Activated T-cell treated with anti-CD3 and anti-CD28 coated beads for 48 hours (primary cell): Measurements from ENCODE around the gene HYAL1.
A peak's percentile ranks its signal among the peaks of the same experiment; 100 is the strongest.

ENCODE experiments used
- DNase-seq: peaks from one replicate; pipeline ENCODE4 v3.0.0-alpha.2; 2020; ENCODE audit warnings: low read depth

The HYAL1 gene

DNA sequence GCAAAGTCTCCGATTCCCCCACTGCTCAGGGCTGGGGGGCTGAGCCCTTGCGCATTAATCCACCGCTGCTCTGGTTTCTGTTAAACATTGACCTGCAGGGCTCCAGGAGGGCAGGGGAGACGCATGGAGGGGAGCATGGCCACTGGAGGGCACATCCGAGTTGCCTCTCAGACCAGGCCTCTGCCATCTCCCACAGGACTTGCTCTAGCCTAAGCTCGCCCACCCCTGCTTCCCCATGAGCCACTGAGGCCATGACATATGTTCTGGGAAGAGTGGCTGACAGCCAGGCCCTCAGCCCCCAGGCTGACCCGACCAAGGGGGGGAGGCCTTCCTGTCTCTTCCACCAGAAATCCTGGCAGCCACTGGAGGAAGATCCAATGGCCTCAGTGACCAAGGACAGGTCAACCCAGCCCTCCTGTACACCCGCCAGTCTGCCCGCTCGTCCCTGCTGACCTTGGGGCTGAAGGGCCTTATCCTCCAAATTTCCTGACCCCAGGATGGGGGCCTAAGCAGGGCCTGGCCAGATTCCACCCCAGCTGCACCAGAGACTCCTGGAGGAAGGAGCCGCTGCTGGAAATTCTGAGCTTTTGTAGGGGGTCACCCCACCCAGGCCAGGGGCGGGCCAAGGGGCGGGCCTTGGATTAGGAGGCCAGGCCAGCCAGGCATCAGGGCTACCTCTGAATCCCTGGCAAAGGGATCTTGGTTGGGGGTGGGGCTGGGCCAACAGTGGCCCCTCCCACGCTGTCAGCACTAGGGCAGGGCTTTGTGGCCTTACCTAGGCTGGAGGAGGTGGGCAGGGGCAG, at the start of gene HYAL1:
Gene HYAL1 (minus strand): TSS at position 562 of the 803 bp plus-strand sequence. CDS start 618 bp downstream, outside the sequence.
- no peak for DNase-seq

DNA sequence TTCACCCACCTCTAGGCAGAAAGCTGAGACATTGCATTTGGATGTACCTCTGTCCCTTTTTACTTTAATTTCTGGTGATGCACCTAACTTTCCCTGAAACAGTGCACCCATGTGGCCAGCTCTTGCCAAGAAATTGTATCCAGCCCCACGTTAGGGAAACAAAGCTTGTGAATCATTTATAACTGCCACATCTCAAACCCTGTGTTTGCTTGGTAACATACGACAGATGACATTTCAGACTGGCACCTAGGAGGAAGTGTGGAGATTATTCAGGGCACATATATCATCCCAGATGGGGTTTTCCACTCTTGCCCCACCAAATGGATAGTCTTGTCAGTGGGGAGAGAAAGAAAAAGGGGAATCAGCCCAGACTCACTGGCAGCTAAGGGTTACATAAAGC, 49.4 kb upstream of the HYAL1 start:
- no peak for DNase-seq

DNA sequence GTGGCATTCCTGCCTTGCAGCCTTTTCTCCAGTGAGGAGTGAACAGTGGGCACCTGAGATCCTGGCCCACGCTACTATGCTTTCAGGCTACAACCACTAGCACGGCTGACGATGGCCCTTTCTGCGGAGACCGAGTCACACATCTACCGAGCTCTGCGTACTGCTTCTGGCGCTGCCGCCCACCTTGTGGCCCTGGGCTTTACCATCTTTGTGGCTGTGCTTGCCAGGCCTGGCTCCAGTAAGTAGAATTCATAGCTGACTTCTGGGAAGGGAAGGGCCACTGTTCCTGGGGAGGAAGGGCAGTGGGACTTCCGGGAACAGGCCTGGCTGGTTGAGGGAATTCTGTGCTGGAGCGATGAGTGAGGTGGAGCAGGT, 47.9 kb upstream of the HYAL1 start:
- DNase-seq, result no peak

- DNase-seq, result peak; percentile 99
Observed at GRCh38 chr3:50350527-50351322, 47.4 kb upstream of the HYAL1 start, which contains the start of the genes CYB561D2 and NPRL2. CYB561D2 (plus strand) TSS chr3:50350862; CDS start chr3:50351434, 572 bp downstream. NPRL2 (minus strand) TSS chr3:50350775; CDS start chr3:50350652, 123 bp downstream.

DNA sequence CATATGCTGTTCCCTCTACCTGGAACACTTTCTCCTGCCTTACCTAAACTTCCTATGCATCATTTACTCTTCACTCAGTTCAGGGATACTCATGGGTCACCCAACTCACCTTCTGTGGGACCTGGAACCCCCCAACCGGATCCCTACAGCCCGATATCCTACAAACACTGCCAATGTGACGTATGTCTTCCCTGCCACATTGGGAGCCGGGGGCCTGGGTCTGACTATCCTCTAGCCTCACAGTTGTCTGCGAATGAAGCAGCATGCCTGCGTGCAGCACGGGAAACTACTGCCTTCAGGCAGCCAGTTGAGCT, 46.8 kb upstream of the HYAL1 start:
- no peak for DNase-seq

DNA sequence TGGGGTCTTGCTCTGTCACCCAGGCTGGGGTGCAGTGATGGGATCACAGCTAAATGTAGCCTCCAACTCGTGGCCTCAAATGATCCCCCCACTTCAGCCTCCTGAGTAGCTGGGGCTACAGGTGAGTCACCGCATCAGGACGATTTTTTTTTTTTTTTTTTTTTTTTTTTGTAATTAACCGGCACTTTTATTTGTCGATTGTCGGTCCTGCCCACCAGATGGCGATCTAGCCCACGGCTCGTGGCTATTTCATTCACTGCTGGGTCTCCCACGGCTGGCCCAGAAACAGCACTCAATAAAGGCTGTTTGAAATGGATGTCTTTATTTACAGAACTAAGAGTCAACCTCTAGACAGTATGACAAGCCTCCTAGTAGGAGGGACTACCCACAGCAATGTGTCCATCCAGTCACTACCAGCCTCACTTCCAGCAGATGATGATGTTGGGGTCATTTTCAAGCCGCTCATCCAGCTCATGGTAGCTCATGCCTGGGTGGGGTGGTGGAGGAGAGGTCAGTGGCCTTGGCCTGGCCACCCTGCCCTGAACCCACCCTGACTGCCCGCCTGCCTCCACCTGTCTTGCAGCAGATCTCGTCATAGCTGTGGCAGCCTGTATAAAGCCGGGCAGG, 43.9 kb upstream of the HYAL1 start:
- DNase-seq, result peak; percentile 68

DNA sequence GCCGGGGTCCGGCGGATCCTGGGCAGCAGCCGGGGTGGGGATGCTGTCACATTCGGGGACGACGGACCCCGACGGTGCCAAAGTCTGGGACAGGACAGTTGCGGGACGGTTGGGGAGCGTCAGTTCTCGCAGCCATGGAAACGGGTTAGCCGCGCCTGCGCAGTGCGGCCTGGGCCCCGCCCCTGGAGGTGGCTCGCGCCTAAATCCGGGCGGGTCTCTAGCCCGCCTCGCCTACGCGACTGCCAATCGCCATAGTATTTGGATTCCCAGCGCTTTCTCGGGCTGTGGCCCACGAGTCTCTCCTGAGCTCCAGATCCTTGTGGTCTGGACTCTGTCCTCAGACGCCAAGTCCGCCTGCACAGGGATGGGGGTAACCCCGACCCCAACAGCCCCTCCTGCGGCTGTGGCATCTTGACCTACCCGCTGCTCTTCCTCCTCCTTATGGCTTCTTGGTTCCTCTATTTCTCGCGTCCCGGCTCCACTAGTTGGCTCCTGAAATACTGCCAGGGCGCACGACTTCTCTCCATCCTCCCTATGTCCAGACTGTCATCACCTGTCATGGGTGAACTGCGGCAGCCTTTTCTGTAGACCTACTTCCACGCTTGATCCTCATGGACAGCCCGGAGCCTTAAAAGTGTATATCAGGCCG, 42.3 kb upstream of the HYAL1 start, which contains the start of gene ZMYND10:
Gene ZMYND10 (minus strand): TSS at position 147 of the 649 bp plus-strand sequence. CDS start 153 bp downstream, outside the sequence.
- peak; percentile 78 for DNase-seq

DNA sequence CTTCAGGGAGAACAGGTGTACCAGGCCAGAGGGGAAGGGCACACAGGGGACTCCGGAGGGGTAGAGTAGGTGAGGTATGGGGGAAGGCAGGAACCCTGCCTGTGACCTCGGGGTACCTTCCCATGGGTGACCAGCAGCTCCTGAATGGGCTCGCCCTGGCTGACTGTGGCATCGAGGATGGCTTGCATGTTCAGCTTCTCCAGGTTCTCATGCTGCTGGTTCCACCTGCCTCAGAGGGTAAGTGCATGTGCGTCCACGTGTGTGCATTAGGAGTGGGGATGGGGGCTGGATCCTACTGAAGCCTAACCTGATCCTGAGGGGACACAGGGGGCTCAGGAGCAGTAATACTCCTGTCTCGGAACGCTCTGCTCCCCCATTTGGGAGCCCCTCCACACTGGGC, 41.6 kb upstream of the HYAL1 start:
- DNase-seq, result no peak

- no peak for DNase-seq
Observed at GRCh38 chr3:50342813-50343633, 39.6 kb upstream of the HYAL1 start.

DNA sequence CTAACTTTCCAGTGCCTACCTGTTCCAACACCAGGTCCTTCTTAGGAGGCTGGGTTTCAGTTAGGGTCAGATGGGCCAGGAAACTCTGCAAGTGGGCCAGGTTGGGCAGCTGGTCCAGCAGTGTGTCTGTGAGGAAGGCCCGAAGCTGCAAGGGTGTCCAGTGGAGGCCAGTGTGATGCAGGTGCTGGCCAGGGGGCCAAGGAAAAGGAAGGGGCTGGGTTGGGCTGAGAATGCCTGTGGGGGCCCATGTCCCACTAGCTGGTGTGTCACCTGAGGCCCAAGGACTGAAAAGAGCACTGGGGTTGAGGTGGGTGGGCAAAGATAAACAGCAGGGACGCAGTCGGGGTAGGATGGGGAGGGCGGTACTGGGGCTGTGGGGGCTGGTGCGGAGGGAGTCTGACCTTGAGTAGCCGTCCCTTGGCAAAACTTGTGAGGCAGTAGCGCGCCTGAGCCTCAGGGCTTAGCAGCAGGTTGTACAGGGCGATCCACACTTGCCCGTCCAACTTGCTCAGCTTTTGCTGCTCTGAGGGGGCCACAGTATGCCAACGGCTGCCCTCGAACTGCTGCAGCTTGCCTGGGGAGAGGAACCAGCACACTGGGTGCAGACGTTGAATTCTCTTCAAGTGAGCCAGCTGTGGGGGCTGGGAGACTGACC, 38.7 kb upstream of the HYAL1 start:
- no peak for DNase-seq

- DNase-seq, result no peak
Observed at GRCh38 chr3:50341537-50341936, 38.2 kb upstream of the HYAL1 start.

GRCh38 chr3:50340448-50341329, 37.3 kb upstream of the HYAL1 start, which contains the start of gene RASSF1:
RASSF1 (minus strand) TSS chr3:50340836; CDS start chr3:50340805, 31 bp downstream.
- peak; percentile 77 for DNase-seq

DNA sequence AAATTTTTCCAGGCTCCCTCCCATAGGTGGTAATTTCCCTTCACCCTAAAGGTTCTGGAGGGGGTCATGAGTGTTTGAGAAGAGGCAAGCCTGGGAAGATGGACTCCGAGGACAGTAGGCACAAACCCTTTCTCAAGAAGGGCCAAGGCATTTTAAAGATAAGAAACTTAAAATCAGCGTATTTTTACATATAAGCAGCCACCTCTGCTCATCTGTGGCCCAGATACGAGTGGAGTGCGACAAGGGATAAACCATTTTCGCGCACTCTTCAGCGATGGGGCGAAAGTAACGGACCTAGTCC, 36.7 kb upstream of the HYAL1 start:
- no peak for DNase-seq

DNA sequence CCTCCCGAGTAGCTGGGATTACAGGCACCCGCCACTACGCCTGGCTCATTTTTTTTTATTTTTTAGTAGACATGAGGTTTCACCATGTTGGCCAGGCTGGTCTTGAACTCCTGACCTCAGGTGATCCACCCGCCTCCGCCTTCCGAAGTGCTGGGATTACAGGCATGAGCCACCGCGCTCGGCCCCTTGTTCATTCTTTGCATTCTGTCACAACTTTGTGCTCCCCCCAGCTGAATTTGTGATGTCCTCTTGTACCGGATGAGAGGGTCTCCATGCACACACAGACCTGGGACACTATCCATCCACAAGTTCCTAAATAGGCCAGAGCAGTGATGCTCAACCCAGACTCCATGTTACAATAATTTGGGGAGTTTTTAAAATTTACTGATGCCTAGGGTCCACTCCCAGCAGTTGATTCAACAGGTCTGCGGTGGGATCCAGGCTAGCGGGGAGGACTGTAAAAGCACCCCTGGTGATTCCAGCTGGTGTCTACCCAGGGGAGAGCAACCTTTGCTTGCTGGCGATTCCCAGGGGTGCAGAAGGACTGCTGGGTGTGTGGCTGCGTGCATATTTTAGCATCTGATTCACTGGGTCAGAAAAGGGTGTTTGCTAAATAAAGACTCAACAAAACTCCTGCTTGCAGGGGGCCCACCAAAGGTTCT, 36.2 kb upstream of the HYAL1 start:
- DNase-seq, result no peak

DNA sequence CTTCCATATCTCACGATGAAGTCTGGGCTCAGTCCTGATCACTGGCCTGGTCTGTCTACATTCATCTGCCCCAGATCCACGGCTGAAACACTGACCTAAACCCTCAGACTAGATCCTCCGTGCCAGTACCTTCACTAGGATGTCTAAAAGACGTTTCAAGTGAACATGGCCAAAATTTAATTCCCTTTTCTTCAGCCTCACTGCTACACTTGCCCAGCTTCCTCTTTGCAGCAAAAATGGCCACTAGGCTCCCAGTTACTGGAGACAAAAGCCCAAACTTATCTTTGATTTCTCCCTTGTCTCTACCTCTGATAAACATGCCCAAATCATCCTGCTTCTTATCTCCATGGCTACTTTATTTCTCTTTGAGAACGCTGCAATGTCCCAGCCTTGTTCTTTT, 35.6 kb upstream of the HYAL1 start:
- no peak for DNase-seq

- DNase-seq, result peak; percentile 96
Observed at GRCh38 chr3:50337175-50337861, 33.9 kb upstream of the HYAL1 start.

DNA sequence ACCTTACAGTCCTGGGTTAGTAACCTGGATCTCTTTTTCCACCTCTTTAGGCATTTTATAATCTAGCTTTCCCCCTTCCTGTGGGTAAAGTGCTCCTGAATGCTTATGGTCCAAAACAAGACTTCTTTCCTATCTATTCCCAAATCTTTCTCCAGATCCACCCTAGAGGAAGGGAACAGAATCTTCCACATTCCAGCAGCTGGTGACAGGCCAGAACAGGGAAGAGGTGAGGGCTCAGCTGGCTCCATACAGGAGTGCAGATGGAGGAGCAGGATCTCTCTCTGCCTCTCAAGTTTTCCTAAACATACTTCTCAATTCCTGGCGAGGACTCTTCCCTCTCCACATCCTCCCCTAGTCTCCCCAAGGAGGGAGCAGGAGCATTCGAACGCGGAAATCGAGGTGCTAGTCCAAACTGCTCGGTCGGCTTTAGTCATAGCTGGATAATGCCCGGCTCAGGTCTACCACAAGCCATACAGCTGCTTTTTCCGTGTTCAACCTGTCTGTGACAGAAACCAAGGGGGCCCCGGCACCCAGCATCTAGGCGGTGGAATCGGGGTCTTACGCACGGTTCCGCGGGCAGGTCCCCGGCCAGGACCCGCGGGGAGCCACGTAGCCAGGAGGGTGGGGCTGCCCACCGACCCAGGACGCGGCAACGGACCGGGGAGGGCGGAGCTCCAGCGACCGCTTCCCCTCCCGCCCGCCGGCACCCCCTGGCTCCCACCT, 33.2 kb upstream of the HYAL1 start:
- no peak for DNase-seq
